Natural killer cell treated with Interleukin-12 subunit alpha and Interleukin-12 subunit beta and Interleukin-15 and Interleukin-18, amount 100 ng/mL, for 72 hours (primary cell): ENCODE measurements around the gene DGUOK. TPM values are rescaled to one million over a fixed set of nuclear protein-coding genes. Genes with fewer than 3 reads are reported as not detected.

Experiments used
- ATAC-seq, 2 donors: fragments of 150-1000 bp; cut with Tn5 transposase in 1 of 2; sonication (Bioruptor Pico), chemical (Tn5 transposase) in 1 of 2; 2 replicates each; pipeline ENCODE4 v1.10.0; 2021
- DNase-seq: peaks from one replicate; pipeline ENCODE4 v3.0.0; 2022; ENCODE audit warnings: low spot score
- H3K27ac Mint-ChIP-seq, 2 donors: 1 replicate in 1 of 2; 2 replicates in 1 of 2; pipeline ENCODE4 v1.8.0; 2022; ENCODE audit warnings: mixed read lengths in 2 of 2, mild to moderate bottlenecking in 1 of 2, moderate library complexity in 1 of 2
- H3K27me3 Mint-ChIP-seq, 2 donors: 1 replicate in 1 of 2; 2 replicates in 1 of 2; pipeline ENCODE4 v1.8.0; 2022; ENCODE audit warnings: mixed read lengths in 2 of 2
- H3K36me3 Mint-ChIP-seq: one replicate; pipeline ENCODE4 v1.8.0; 2022; ENCODE audit warnings: mixed read lengths
- H3K4me1 Mint-ChIP-seq, 2 donors: 1 replicate in 1 of 2; 2 replicates in 1 of 2; pipeline ENCODE4 v1.8.0; 2022; ENCODE audit warnings: low read depth in 2 of 2, mixed read lengths in 2 of 2, mild to moderate bottlenecking in 1 of 2
- H3K4me3 Mint-ChIP-seq: one replicate; pipeline ENCODE4 v1.8.0; 2022; ENCODE audit warnings: mixed read lengths
- H3K9me3 Mint-ChIP-seq: 2 replicates; pipeline ENCODE4 v1.8.0; 2022; ENCODE audit warnings: mixed read lengths
- total RNA-seq, 2 donors: library from RNA; stranded (reverse); gene quantifications; one replicate each; pipeline ENCODE4 v1.2.3, GENCODE V29; 2022

The DGUOK gene
- total RNA-seq, 2 donors from 2014 or later, result 87.1 to 92.6 TPM

- peaks cover 5 to 8% of the 10 kb centered on the region in 2 donors for H3K27me3 Mint-ChIP-seq
- ATAC-seq (no peak), DNase-seq (no peak)
- no peak overlapping the region for H3K4me3 Mint-ChIP-seq
- no peaks in the 10 kb centered on the region for H3K36me3 Mint-ChIP-seq
- no peaks in the 10 kb centered on the region for H3K9me3 Mint-ChIP-seq
- peaks cover 0 to 9% of the 10 kb centered on the region in 2 donors for H3K4me1 Mint-ChIP-seq
- H3K27ac Mint-ChIP-seq, result peak overlapping the region in 1 of 2 donors; percentile 56
These were observed 19.7 kb upstream of the DGUOK start for GRCh38 chr2:73906847-73907505.

- Mint-ChIP-seq H3K27ac (peak overlapping the region in 1 of 2 donors; percentile 56), H3K4me1 (peaks cover 0 to 9% of the 10 kb centered on the region in 2 donors)
These were observed 18.7 kb upstream of the DGUOK start for GRCh38 chr2:73907840-73908452.

GRCh38 chr2:73908689-73909652, 17.7 kb upstream of the DGUOK start:
- Mint-ChIP-seq H3K9me3 (no peaks in the 10 kb centered on the region), H3K4me3 (no peak overlapping the region), H3K4me1 (peaks cover 0 to 9% of the 10 kb centered on the region in 2 donors), H3K36me3 (no peaks in the 10 kb centered on the region), H3K27ac (no peak overlapping the region), H3K27me3 (no peaks in the 10 kb centered on the region)
- ATAC-seq (no peak), DNase-seq (no peak)

More at GRCh38 chr2:73907840-73908452, 18.7 kb upstream of the DGUOK start:
- DNase-seq (no peak), ATAC-seq (peak; percentile 70 to 80)
- H3K27me3 Mint-ChIP-seq, result peaks cover 0 to under 1% of the 10 kb centered on the region in 2 donors
- H3K9me3 Mint-ChIP-seq, result no peaks in the 10 kb centered on the region
- no peak overlapping the region for H3K4me3 Mint-ChIP-seq
- no peaks in the 10 kb centered on the region for H3K36me3 Mint-ChIP-seq

GRCh38 chr2:73910873-73911547, 15.7 kb upstream of the DGUOK start:
- no peak for ATAC-seq

GRCh38 chr2:73911548-73912208, 15.0 kb upstream of the DGUOK start:
- Mint-ChIP-seq H3K36me3 (no peaks in the 10 kb centered on the region), H3K4me1 (peaks cover 0 to 18% of the 10 kb centered on the region in 2 donors), H3K9me3 (no peaks in the 10 kb centered on the region), H3K27me3 (no peaks in the 10 kb centered on the region), H3K27ac (no peak overlapping the region), H3K4me3 (no peak overlapping the region)
- no peak for ATAC-seq
- no peak for DNase-seq

More at GRCh38 chr2:73910873-73911547, 15.7 kb upstream of the DGUOK start:
- Mint-ChIP-seq H3K27me3 (no peaks in the 10 kb centered on the region), H3K36me3 (no peaks in the 10 kb centered on the region), H3K27ac (no peak overlapping the region), H3K9me3 (no peaks in the 10 kb centered on the region), H3K4me3 (no peak overlapping the region), H3K4me1 (peaks cover 0 to 13% of the 10 kb centered on the region in 2 donors)
- no peak for DNase-seq

GRCh38 chr2:73913414-73914054, 13.1 kb upstream of the DGUOK start:
- no peak for DNase-seq
- Mint-ChIP-seq H3K4me1 (peaks cover 11 to 24% of the 10 kb centered on the region in 2 donors), H3K27me3 (no peaks in the 10 kb centered on the region), H3K9me3 (no peaks in the 10 kb centered on the region), H3K36me3 (no peaks in the 10 kb centered on the region), H3K4me3 (no peak overlapping the region), H3K27ac (no peak overlapping the region)
- no peak for ATAC-seq

GRCh38 chr2:73914667-73915066, 12.0 kb upstream of the DGUOK start:
- no peak for ATAC-seq
- no peak for DNase-seq
- Mint-ChIP-seq H3K9me3 (no peaks in the 10 kb centered on the region), H3K4me3 (no peak overlapping the region), H3K27me3 (no peaks in the 10 kb centered on the region), H3K36me3 (no peaks in the 10 kb centered on the region), H3K4me1 (peaks cover 11 to 29% of the 10 kb centered on the region in 2 donors), H3K27ac (peak overlapping the region in 1 of 2 donors; percentile 89)

GRCh38 chr2:73915437-73915993, 11.2 kb upstream of the DGUOK start:
- peaks cover 11 to 33% of the 10 kb centered on the region in 2 donors for H3K4me1 Mint-ChIP-seq
- no peaks in the 10 kb centered on the region for H3K9me3 Mint-ChIP-seq
- H3K27me3 Mint-ChIP-seq, result no peaks in the 10 kb centered on the region
- DNase-seq (no peak), ATAC-seq (no peak)
- peak overlapping the region; percentile 58 to 89 for H3K27ac Mint-ChIP-seq
- H3K36me3 Mint-ChIP-seq, result no peaks in the 10 kb centered on the region
- no peak overlapping the region for H3K4me3 Mint-ChIP-seq

GRCh38 chr2:73916666-73917065, 10.0 kb upstream of the DGUOK start:
- DNase-seq (no peak), ATAC-seq (no peak)
- Mint-ChIP-seq H3K4me3 (peak overlapping the region; percentile 10), H3K27ac (peak overlapping the region in 1 of 2 donors; percentile 89), H3K36me3 (no peaks in the 10 kb centered on the region), H3K9me3 (no peaks in the 10 kb centered on the region), H3K4me1 (peaks cover 11 to 39% of the 10 kb centered on the region in 2 donors), H3K27me3 (no peaks in the 10 kb centered on the region)

GRCh38 chr2:73917296-73917695, 9.4 kb upstream of the DGUOK start:
- H3K27me3 Mint-ChIP-seq, result no peaks in the 10 kb centered on the region
- H3K9me3 Mint-ChIP-seq, result no peaks in the 10 kb centered on the region
- peaks cover 11 to 36% of the 10 kb centered on the region in 2 donors for H3K4me1 Mint-ChIP-seq
- peak overlapping the region; percentile 70 for H3K4me3 Mint-ChIP-seq
- no peak for DNase-seq
- H3K36me3 Mint-ChIP-seq, result no peaks in the 10 kb centered on the region
- H3K27ac Mint-ChIP-seq, result peak overlapping the region; percentile 88 to 89
- ATAC-seq, result peak; percentile 2 to 3

- peak; percentile 85 to 92 for ATAC-seq
- H3K9me3 Mint-ChIP-seq, result no peaks in the 10 kb centered on the region
- DNase-seq, result peak; percentile 67
- H3K27ac Mint-ChIP-seq, result peak overlapping the region; percentile 88 to 89
- H3K4me1 Mint-ChIP-seq, result peaks cover 11 to 36% of the 10 kb centered on the region in 2 donors
- peak overlapping the region; percentile 70 for H3K4me3 Mint-ChIP-seq
- no peaks in the 10 kb centered on the region for H3K27me3 Mint-ChIP-seq
- H3K36me3 Mint-ChIP-seq, result no peaks in the 10 kb centered on the region
These were observed 8.9 kb upstream of the DGUOK start for GRCh38 chr2:73917696-73918207.

- ATAC-seq (no peak), DNase-seq (no peak)
- no peaks in the 10 kb centered on the region for H3K36me3 Mint-ChIP-seq
- H3K4me3 Mint-ChIP-seq, result no peak overlapping the region
- no peaks in the 10 kb centered on the region for H3K9me3 Mint-ChIP-seq
- no peaks in the 10 kb centered on the region for H3K27me3 Mint-ChIP-seq
- H3K4me1 Mint-ChIP-seq, result peaks cover 11 to 36% of the 10 kb centered on the region in 2 donors
- peak overlapping the region in 1 of 2 donors; percentile 89 for H3K27ac Mint-ChIP-seq
These were observed 7.8 kb upstream of the DGUOK start for GRCh38 chr2:73918856-73919255.
